GM10266 (cell line): ENCODE measurements around the gene WBP4.
"Not testable (repeated sequence)": the region's sequence is repeated elsewhere in the genome, so short reads cannot be mapped to it uniquely, and the experiment has no call there.

Experiments used
- DNase-seq: peaks from one replicate; pipeline ENCODE4 v3.0.0; 2012; ENCODE audit errors: extremely low spot score
- TF ChIP-seq, protein P1 (sequence below): IDR thresholded peaks from 2 replicates; pipeline ENCODE4 v1.5.1; 2012; ENCODE audit warnings: mild to moderate bottlenecking, low read depth; ENCODE audit not compliant: control insufficient read depth, insufficient read depth; ENCODE audit errors: missing control alignments

Gene WBP4

DNA sequence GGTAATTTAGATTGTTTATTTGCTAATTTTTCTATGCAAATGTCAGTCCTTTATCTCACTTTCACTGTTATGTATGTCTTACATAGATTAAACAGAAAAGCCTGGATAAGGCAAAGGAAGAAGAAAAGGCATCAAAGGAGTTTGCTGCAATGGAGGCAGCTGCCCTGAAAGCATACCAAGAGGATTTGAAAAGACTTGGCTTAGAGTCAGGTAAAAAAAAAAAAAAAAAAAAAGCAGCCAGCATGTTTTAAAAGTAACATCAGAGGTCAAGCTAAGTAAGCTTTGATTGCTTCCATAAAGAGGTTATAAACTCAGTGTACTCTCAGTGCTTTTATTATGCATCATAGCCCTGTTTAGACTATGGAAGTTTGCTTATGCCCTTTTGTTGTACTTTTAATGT, 3.8 kb downstream of the WBP4 start:
- TF ChIP-seq, protein P1, sequence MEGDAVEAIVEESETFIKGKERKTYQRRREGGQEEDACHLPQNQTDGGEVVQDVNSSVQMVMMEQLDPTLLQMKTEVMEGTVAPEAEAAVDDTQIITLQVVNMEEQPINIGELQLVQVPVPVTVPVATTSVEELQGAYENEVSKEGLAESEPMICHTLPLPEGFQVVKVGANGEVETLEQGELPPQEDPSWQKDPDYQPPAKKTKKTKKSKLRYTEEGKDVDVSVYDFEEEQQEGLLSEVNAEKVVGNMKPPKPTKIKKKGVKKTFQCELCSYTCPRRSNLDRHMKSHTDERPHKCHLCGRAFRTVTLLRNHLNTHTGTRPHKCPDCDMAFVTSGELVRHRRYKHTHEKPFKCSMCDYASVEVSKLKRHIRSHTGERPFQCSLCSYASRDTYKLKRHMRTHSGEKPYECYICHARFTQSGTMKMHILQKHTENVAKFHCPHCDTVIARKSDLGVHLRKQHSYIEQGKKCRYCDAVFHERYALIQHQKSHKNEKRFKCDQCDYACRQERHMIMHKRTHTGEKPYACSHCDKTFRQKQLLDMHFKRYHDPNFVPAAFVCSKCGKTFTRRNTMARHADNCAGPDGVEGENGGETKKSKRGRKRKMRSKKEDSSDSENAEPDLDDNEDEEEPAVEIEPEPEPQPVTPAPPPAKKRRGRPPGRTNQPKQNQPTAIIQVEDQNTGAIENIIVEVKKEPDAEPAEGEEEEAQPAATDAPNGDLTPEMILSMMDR: no peak
- DNase-seq: no peak

DNA sequence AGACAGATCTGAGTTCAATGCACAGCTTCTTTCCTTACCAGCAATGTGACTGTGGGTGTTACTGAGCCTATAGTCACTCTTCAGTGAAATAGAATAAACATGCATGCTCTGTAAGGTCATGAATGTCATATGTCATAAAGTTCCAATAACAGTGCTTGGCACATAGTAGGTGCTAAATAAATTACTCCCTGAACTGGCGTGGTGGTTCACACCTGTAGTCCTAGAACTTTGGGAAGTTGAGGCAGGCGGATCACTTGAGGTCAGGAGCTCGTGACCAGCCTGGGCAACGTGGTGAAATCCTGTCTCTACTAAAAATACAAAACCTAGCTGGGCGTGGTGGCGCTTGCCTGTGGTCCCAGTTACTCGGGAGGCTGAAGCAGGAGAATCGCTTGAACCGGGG, 13.2 kb downstream of the WBP4 start:
- TF ChIP-seq, protein P1: no peak
- DNase-seq: no peak

DNA sequence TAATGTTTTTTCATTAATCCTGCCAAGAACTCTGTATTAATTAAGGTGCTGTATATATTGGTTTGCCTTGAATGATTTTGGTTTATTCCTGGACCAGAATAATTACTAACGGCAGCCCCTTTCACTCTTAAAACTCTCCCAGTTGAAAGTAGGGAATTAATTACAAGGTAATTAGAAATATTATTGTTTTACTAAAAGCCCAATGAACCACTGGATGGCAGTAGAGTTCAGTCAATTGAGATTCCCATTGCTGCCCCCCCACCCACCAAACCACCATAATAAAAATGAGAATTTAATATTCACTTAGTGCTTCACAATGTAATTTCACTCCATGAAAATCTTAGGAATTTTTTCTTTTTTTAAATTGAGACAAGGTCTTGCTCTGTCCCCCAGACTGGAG, 13.7 kb downstream of the WBP4 start:
- no peak for DNase-seq
- TF ChIP-seq, protein P1: peak; percentile 52

DNA sequence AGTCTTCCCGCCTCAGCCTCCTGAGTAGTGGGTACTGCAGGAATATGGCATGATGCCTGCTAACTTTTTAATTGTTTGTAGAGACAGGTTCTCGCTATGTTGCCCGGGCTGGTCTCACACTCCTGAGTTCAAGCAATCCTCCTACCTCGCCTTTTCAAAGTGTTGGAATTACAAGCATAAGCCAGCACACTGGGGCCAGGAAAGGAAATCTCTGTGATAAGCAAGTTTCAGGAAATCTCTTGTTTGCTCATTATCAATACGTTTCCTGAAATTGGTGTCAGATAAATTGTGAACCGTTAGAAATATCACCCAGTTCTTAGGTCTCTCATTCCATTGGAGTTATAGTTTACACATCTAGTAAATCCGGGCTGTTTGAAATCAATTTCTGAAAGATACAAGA, 14.2 kb downstream of the WBP4 start:
- TF ChIP-seq, protein P1: no peak
- DNase-seq: no peak

DNA sequence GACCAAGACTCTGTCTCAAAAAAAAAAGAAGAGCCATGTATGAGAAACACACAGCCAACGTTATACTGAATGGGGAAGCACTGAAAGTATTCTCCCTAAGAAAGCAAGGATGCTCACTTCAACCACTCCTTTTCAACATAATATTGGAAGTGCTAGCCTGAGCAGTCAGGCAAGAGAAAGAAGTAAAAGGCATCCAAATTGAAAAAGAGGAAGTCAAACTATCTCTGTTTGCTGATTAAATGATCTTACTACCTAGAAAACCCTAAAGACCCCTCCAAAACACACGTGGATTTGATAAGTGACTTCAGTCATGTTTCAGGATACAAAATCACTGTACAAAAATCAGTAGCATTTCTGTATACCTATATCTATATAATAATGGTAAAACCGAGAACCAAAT, 16.2 kb downstream of the WBP4 start:
- no peak for DNase-seq
- TF ChIP-seq, protein P1: no peak

DNA sequence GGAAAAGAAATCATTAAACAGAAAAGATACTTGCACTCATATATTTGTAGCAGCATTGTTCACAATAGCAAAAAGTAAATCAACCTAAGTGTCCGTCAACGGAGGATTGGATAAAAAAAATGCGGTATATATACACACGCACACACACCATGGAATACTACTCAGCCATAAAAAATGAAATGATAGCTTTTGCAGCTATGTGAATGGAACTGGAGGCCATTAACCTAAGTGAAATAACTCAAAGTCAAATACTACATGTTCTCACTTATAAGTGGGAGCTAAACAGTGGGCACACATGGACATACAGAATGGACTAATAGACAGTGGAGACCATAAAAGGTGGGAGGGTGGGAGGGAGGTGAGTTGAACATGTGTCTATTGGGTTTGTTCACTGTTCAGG, 18.4 kb downstream of the WBP4 start:
- TF ChIP-seq, protein P1: no peak
- no peak for DNase-seq

DNA sequence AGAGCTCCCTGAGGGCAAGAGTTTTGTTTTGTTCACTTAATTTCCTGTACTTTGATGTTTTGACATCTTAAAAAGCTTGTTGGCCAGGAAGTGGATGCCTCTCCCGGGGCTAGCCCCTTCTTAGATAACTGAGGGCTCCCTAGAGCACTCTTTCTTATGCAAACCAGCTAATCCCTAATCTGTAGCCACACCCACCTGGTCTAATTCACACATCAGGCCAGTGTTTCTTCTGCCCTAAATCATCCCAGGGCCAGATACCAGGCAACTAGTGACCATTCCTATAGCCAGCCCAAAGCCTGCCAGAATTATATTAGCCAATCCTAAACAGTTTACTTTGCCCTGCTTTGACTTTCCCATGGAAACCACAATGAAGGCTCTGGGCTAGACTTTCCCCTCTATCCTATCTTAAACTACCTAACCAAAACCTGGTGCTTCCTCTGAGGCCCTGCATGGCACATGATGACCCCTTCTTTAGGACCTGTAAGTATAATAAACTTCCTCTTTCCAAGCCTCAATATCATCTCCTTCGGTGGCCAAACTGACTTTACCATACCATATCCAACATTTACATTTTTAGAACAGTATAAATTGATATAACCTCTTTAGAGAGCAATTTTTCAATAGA, 24.8 kb downstream of the WBP4 start:
- no peak for DNase-seq
- TF ChIP-seq, protein P1: no peak

DNA sequence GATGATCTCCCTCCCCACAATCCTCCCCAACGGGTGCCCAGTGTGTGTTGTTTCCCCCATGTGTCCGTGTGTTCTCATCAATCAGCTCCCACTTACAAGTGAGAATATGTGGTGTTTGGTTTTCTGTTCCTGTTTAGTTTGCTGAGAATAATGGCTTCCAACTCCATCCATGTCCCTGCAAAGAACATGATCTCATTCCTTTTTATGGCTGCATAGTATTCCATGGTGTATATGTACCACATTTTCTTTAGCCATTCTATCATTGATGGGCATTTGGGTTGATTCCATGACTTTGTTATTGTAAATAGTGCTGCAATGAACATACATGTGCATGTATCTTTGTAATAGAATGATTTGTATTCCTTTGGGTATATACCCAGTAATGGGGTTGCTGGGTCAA, 34.4 kb downstream of the WBP4 start:
- not testable (repeated sequence) for DNase-seq
